GM12878 (cell line): ENCODE results near the gene RSPH1. TPM values are rescaled to one million over a fixed set of nuclear protein-coding genes. Genes with fewer than 3 reads are reported as not detected.

ENCODE experiments used
- ATF2 ChIP-seq: IDR thresholded peaks from 2 replicates; pipeline ENCODE4 v1.6.1; 2012; ENCODE audit warnings: low read length, inconsistent platforms
- BCL11A ChIP-seq: IDR thresholded peaks from 2 replicates; pipeline ENCODE4 v1.6.1; 2011; ENCODE audit warnings: low read depth, low read length
- CUX1 ChIP-seq: IDR thresholded peaks from 2 replicates; pipeline ENCODE4 v1.6.1; 2012; ENCODE audit warnings: improper control_type of control experiment, low read depth, low read length; ENCODE audit not compliant: insufficient replicate concordance
- DPF2 ChIP-seq: fragments of 450-650 bp; IDR thresholded peaks from 2 replicates; pipeline ENCODE4 v1.6.1; 2017; ENCODE audit warnings: mild to moderate bottlenecking
- FOXK2 ChIP-seq: fragments of 450-650 bp; IDR thresholded peaks from 2 replicates; pipeline ENCODE4 v1.6.1; 2017; ENCODE audit warnings: mild to moderate bottlenecking, moderate library complexity
- MYB ChIP-seq: fragments of 150-350 bp; IDR thresholded peaks from 2 replicates; pipeline ENCODE4 v1.6.1; 2014; ENCODE audit warnings: mild to moderate bottlenecking, low read depth, low read length, borderline replicate concordance
- NBN ChIP-seq: fragments of 450-650 bp; IDR thresholded peaks from 2 replicates; pipeline ENCODE4 v1.6.1; 2016
- POLR2AphosphoS5 ChIP-seq: IDR thresholded peaks from 2 replicates; pipeline ENCODE4 v1.6.1; 2011; ENCODE audit warnings: mild to moderate bottlenecking, low read length, inconsistent platforms
- RAD21 ChIP-seq: IDR thresholded peaks from 2 replicates; pipeline ENCODE4 v1.6.1; 2011; ENCODE audit warnings: mild to moderate bottlenecking, low read depth, low read length, moderate library complexity; ENCODE audit not compliant: insufficient read depth
- RB1 ChIP-seq: fragments of 450-650 bp; formaldehyde crosslinking; IDR thresholded peaks from 2 replicates; pipeline ENCODE4 v1.6.1; 2017; ENCODE audit warnings: mild to moderate bottlenecking, borderline replicate concordance
- SRF ChIP-seq, 2 experiments: IDR thresholded peaks; 2 replicates each; pipeline ENCODE4 v1.6.1; 2011; ENCODE audit warnings: low read depth in 2 of 2, low read length in 2 of 2, mild to moderate bottlenecking in 1 of 2, moderate library complexity in 1 of 2
- SUPT20H ChIP-seq: IDR thresholded peaks from 2 replicates; pipeline ENCODE4 v1.6.1; 2011; ENCODE audit warnings: low read depth, mild to moderate bottlenecking, low read length, moderate library complexity, borderline replicate concordance; ENCODE audit not compliant: control insufficient read depth
- TAF1 ChIP-seq: IDR thresholded peaks from 2 replicates; pipeline ENCODE4 v1.6.1; 2011; ENCODE audit warnings: mild to moderate bottlenecking, low read depth, low read length, borderline replicate concordance
- TARDBP ChIP-seq: IDR thresholded peaks from 2 replicates; pipeline ENCODE4 v1.6.1; 2016; ENCODE audit warnings: borderline replicate concordance
- ZSCAN29 ChIP-seq: fragments of 450-650 bp; IDR thresholded peaks from 2 replicates; pipeline ENCODE4 v1.6.1; 2017; ENCODE audit warnings: mild to moderate bottlenecking, moderate library complexity
- ZZZ3 ChIP-seq: IDR thresholded peaks from 2 replicates; pipeline ENCODE4 v1.6.1; 2011; ENCODE audit warnings: low read depth; ENCODE audit not compliant: control insufficient read depth, insufficient read length
- polyA plus RNA-seq, 11 experiments: library from polyadenylated mRNA; depleted of rRNA in 4 of 11; unstranded in 6 of 11; stranded (reverse) in 5 of 11; fragments of >200 nt; fragmentation: Nextera tagmentation in 4 of 11; fragmentation: Illumina TruSeq in 1 of 11; extraction: Ambion mirVana in 4 of 11; extraction: Trizol in 1 of 11; gene quantifications; 1 replicate in 1 of 11; 2 replicates in 10 of 11; pipeline versions ENCODE4 v1.2.1 to v1.2.3, GENCODE V29; 2011 to 2016; ENCODE audit warnings: inconsistent platforms in 2 of 11, missing spikeins in 2 of 11, low read depth in 1 of 11
- total RNA-seq, 4 experiments: library from RNA; depleted of rRNA in 3 of 4; stranded (reverse); fragments of >200 nt in 3 of 4; fragmentation: Illumina TruSeq in 1 of 4; extraction: Trizol in 1 of 4; gene quantifications; 2 replicates each; pipeline versions ENCODE4 v1.2.1 to v1.2.3, GENCODE V29; 2013 to 2021
- TF ChIP-seq, protein P1 (sequence below): IDR thresholded peaks from 2 replicates; pipeline ENCODE4 v1.6.1; 2012; ENCODE audit warnings: low read depth, low read length, improper control_type of control experiment
- TF ChIP-seq, protein P2 (sequence below): fragments of 450-650 bp; IDR thresholded peaks from 2 replicates; pipeline ENCODE4 v1.6.1; 2017; ENCODE audit warnings: mild to moderate bottlenecking, low read depth, inconsistent platforms; ENCODE audit not compliant: poor library complexity, severe bottlenecking
- TF ChIP-seq, protein P3 (sequence below): fragments of 450-650 bp; IDR thresholded peaks from 2 replicates; pipeline ENCODE4 v1.6.1; 2017; ENCODE audit warnings: borderline replicate concordance

The RSPH1 gene
- total and polyA plus RNA-seq, 10 of the 15 experiments (the other 5 are each of a cell fraction or from before 2014, with no cell fraction given): 0.11 to 1.4 (median 0.38) TPM

GRCh38 chr21:42467140-42467983 lies 28.7 kb downstream of the RSPH1 start (continued):
- TF ChIP-seq SRF (IDR thresholded peaks at IDR 0.05; ENCODE audit: low read depth in 2 of 2, low read length in 2 of 2) (no peak), MYB (no peak), ZSCAN29 (no peak), TARDBP (no peak), RAD21 (peak; percentile 56), DPF2 (no peak), FOXK2 (no peak), NBN (peak; percentile 49; the same call in 1 of the 2 replicates), TAF1 (no peak), ATF2 (no peak), ZZZ3 (no peak), BCL11A (peak; percentile 16; the same call in 1 of the 2 replicates), POLR2AphosphoS5 (no peak), SUPT20H (no peak), RB1 (no peak), CUX1 (no peak)
- TF ChIP-seq, protein P1, sequence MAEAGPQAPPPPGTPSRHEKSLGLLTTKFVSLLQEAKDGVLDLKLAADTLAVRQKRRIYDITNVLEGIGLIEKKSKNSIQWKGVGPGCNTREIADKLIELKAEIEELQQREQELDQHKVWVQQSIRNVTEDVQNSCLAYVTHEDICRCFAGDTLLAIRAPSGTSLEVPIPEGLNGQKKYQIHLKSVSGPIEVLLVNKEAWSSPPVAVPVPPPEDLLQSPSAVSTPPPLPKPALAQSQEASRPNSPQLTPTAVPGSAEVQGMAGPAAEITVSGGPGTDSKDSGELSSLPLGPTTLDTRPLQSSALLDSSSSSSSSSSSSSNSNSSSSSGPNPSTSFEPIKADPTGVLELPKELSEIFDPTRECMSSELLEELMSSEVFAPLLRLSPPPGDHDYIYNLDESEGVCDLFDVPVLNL: no peak
- TF ChIP-seq, protein P2, sequence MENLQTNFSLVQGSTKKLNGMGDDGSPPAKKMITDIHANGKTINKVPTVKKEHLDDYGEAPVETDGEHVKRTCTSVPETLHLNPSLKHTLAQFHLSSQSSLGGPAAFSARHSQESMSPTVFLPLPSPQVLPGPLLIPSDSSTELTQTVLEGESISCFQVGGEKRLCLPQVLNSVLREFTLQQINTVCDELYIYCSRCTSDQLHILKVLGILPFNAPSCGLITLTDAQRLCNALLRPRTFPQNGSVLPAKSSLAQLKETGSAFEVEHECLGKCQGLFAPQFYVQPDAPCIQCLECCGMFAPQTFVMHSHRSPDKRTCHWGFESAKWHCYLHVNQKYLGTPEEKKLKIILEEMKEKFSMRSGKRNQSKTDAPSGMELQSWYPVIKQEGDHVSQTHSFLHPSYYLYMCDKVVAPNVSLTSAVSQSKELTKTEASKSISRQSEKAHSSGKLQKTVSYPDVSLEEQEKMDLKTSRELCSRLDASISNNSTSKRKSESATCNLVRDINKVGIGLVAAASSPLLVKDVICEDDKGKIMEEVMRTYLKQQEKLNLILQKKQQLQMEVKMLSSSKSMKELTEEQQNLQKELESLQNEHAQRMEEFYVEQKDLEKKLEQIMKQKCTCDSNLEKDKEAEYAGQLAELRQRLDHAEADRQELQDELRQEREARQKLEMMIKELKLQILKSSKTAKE: peak; percentile 77
- TF ChIP-seq, protein P3, sequence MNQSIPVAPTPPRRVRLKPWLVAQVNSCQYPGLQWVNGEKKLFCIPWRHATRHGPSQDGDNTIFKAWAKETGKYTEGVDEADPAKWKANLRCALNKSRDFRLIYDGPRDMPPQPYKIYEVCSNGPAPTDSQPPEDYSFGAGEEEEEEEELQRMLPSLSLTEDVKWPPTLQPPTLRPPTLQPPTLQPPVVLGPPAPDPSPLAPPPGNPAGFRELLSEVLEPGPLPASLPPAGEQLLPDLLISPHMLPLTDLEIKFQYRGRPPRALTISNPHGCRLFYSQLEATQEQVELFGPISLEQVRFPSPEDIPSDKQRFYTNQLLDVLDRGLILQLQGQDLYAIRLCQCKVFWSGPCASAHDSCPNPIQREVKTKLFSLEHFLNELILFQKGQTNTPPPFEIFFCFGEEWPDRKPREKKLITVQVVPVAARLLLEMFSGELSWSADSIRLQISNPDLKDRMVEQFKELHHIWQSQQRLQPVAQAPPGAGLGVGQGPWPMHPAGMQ: peak; percentile 23; the same call in 1 of the 2 replicates
